Activated CD4-positive, alpha-beta T cell treated with anti-CD3 and anti-CD28 coated beads, Interleukin-2, amount 50 U/mL, for 4 hours (primary cell): ENCODE data around the gene PPFIA1.

Experiments used
- DNase-seq, 2 experiments: peaks; one replicate each; pipeline ENCODE4 v3.0.0-alpha.2; 2020

PPFIA1 gene

GRCh38 chr11:70299636-70300035 lies 29.1 kb downstream of the PPFIA1 start:
- no peak for DNase-seq

DNA sequence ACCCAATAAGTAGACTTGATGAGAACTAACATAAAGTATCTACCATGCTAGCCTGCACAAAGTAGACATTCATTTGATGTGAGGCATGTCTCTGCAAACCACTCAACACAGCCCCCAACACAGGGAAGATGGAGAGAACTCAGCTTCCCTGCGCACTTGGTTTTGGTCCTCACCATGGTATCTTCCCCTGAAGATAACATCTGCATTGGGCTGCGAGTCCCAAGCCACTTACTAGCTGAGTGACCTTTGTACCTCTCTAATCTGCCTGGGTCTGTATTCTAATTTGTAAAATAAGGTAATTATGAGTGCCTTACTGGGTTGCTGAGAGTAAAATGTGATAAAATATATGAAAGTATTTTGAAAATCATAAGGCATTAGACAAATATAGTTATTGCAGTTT lies 30.7 kb downstream of the PPFIA1 start:
- no peak for DNase-seq

- DNase-seq, result no peak
These were observed 31.4 kb downstream of the PPFIA1 start for GRCh38 chr11:70301721-70302418.

- DNase-seq, result no peak
These were observed 31.9 kb downstream of the PPFIA1 start for GRCh38 chr11:70302419-70302752.

GRCh38 chr11:70303070-70303469 lies 32.6 kb downstream of the PPFIA1 start:
- no peak for DNase-seq

- no peak for DNase-seq
These were observed 33.7 kb downstream of the PPFIA1 start for GRCh38 chr11:70304208-70304603.

DNA sequence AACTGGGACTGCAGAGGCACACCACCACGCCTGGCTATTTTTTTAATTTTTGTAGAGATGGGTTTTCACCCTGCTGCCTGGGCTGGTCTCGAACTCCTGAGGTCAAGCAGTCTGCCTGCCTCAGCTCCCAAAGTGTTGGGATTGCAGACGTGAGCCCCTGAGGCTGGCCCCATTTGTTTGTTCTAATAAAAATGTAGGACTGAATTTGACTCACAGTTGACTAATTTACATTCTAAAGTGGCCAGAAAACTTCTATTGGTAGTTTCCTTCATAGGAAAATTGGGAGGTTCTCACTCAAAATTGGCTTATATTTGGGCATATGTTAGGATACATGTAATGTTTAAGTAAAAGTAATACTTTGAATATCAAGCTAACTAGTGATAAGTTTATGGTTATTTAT lies 35.0 kb downstream of the PPFIA1 start:
- no peak for DNase-seq

GRCh38 chr11:70306586-70307033 lies 36.1 kb downstream of the PPFIA1 start:
- DNase-seq, result no peak

GRCh38 chr11:70307176-70307575 lies 36.7 kb downstream of the PPFIA1 start:
- no peak for DNase-seq

DNA sequence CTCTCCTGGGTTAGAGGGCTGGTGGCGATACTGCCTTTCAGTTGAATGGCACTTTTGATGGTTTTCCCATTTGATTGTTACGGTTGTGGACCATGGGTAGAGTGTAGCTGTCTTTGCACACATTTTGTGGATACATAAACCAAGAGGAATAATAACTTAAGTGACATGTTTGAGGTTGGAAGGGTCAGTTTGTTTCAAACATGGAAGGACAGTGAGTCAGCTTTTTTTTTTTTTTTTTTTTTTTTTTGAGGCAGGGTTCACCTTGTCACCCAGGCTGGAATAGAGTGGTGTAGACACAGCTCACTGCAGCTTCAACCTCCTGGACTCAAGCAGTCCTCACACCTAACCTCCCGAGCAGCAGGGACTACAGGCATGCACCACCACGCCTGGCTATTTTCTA lies 41.1 kb downstream of the PPFIA1 start:
- no peak for DNase-seq

GRCh38 chr11:70312401-70313357 lies 42.2 kb downstream of the PPFIA1 start:
- no peak for DNase-seq

GRCh38 chr11:70313945-70314344 lies 43.5 kb downstream of the PPFIA1 start:
- DNase-seq, result no peak

DNA sequence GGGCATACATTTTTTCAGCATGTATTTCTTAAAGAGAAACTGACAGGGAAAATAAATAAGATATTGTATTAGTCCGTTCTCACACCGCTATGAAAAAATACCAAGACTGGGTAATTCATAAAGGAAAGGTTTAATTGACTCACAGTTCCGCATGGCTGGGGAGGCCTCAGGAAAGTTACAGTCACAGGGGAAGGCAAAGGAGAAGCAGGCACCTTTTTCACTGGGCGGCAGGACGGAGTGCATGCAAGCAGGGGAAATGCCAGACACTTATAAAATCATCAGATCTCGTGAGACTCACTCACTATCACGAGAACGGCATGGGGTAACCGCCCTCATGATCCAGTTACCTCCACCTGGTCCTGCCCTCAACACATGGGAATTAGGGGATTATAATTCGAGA lies 44.2 kb downstream of the PPFIA1 start:
- no peak for DNase-seq

- no peak for DNase-seq
These were observed 45.2 kb downstream of the PPFIA1 start for GRCh38 chr11:70315716-70316115.

GRCh38 chr11:70317581-70318305 lies 47.3 kb downstream of the PPFIA1 start:
- no peak for DNase-seq

DNA sequence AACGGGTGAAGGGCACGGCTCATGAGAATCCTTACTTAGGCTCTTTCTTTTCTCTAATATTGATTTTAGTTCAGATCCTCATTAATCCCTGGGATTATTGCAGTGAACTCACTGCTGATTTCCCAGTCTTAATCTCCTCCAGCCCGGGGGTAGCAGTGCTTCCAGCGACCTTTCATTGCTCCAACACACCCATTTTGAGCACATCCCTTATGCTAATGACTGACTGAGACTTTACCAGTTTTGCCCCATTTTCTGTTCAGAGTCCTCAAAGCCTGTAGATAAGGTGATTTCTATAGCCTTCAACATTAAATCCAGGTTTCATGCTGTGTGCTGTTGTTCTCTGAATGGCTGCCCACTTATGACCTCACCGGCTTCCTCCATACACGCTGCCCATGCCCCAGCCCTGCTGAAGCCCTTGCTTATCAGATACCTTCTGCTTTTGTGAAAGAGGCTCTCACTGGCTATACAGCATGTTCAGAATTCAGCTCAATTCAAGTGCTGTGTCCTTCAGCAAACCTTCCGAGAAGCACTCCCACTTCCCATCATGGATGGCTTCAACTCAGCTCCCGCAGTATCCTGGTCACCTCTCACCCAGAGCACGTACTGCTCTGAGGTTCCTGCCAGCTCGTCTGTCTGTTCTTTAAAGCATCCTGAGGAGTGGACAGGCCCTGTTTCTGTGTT lies 49.0 kb downstream of the PPFIA1 start:
- DNase-seq, result no peak

DNA sequence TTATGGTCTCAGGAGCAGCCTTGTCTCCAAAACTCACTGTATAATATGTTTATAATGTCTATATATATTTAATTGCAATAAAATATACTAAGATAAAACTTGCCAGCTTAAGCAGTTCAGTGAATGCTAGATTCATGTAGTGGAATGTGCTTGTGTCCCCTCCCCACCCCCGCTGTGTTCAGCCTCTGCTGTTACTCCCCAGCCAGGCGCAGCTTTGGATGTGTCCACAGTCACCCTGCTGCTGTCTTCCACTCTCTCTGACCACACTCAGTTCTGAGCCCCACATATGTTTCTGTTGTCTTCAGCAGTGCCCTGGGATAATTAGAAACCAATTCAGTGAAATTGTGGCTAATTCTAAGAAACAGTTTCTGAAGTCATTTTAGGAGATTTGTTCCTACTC lies 52.2 kb downstream of the PPFIA1 start:
- no peak for DNase-seq

GRCh38 chr11:70323806-70324205 lies 53.3 kb downstream of the PPFIA1 start:
- no peak for DNase-seq

DNA sequence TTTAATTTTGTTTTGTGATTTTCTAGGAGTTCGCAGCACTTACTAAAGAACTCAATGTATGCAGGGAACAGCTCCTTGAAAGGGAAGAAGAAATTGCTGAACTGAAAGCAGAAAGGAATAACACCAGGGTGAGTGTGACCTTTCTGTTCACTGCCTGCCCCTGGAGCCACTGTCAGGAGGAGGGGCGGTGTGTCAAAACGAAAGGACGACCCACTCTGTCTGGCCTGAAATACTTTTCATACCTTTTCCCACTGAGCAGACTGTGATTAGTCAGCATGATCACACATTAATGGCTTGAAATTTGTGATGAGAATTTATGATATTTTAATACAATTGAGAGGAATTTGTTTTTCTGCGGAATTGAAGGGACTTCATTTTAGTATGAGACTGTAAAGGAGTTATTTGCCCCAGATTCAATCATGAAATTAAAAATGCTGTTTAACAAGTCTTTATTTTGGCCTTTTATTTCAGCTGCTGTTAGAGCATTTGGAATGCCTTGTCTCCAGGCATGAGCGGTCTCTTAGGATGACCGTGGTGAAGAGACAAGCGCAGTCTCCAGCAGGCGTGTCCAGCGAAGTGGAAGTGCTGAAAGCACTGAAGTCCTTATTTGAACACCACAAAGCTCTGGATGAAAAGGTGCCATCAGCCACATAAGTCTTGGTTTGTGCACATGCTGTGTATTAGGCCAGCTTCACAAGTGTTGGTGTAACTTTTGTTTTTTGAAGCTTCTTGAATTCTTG lies 54.1 kb downstream of the PPFIA1 start:
- no peak for DNase-seq

DNA sequence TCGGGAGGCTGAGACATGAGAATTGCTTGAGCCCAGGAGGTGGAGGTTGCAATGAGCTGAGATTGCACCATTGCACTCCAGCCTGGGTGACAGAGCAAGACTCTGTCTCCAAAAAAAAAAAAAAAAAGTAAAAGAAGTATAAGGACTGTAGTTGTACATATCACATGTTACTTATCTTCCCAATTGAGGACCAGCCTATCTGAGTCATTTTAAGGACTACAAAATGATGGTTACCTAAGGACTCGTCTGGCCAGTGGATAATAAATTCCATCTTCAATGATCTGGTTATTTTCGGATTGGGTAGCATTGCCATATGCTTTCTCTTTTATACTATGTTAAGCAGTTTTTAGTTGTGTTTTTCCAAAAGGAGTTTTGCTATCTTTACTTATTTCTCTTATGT lies 55.3 kb downstream of the PPFIA1 start:
- DNase-seq, result no peak

DNA sequence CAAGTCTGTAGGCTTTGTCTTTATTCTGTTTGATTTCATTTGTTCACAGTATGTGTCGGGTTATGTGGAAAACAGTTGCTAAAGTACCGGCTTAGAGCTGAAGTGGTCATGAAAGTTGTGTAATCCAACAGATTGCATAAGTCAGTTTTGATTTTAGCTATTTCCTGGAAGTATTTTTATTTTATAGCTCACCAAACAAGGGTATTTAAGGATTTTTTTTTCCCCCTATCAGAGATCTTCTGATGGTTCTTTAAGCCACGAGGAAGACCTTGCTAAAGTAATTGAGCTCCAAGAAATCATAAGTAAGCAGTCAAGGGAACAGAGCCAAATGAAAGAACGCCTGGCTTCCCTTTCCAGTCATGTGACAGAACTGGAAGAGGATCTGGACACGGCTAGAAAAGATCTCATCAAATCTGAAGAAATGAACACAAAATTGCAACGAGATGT lies 55.9 kb downstream of the PPFIA1 start:
- no peak for DNase-seq

DNA sequence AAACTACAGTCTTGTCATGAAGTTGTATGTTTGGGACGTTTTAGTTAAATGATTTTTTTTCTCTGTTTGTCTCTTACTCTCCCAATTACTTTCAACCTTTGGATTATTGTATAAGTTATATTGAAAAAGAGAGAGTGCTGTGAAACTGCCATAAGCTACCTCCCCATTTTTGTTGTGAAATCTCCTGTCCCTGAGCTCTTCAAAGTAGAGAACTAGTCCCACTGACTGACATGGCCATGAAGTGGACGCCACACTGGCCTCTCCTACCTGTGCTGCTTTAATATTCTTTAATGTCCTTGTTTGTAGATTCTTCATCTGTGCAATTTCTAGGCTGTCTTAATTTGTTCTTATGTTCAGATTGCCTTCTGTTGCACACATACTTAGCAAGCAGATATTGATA lies 56.3 kb downstream of the PPFIA1 start:
- DNase-seq, result no peak
